HG02678 (cell line): Measurements from ENCODE around the gene ADAMTS6.
"Not testable (repeated sequence)": the region's sequence is repeated elsewhere in the genome, so short reads cannot be mapped to it uniquely, and the experiment has no call there.

Source experiments
- ATAC-seq: cut with Tn5 transposase; IDR thresholded peaks from one replicate; pipeline ENCODE4 v1.9.1; 2021; ENCODE audit warnings: mild to moderate bottlenecking, moderate library complexity; ENCODE audit not compliant: unreplicated experiment

Gene ADAMTS6

DNA sequence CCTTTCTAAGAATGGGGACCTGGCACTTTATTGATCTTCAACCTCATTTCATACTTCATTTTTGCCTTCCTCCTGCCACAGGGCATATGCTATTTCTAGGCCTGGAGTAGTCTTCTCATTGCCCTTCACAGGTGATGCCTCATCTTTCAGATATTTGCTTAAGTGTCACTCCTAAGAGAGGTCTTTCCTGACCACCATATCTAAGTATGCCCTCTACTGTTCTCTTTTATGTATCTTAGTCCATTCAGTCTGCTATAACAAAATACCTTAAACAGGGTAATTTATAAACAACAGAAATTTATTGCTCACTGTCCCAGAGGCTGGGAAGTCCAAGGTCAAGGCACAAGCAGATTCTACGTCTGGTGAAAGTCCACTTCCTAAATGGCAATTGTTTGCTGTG is 99.1 kb downstream of the ADAMTS6 start:
- no peak for ATAC-seq

DNA sequence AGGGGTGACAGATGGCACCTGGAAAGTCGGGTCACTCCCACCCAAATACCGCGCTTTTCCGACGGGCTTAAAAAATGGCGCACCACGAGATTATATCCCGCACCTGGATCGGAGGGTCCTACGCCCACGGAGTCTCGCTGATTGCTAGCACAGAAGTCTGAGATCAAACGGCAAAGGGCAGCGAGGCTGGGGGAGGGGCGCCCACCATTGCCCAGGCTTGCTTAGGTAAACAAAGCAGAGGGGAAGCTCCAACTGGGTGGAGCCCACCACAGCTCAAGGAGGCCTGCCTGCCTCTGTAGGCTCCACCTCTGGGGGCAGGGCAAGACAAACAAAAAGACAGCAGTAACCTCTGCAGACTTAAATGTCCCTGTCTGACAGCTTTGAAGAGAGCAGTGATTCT is 111.2 kb downstream of the ADAMTS6 start:
- not testable (repeated sequence) for ATAC-seq

DNA sequence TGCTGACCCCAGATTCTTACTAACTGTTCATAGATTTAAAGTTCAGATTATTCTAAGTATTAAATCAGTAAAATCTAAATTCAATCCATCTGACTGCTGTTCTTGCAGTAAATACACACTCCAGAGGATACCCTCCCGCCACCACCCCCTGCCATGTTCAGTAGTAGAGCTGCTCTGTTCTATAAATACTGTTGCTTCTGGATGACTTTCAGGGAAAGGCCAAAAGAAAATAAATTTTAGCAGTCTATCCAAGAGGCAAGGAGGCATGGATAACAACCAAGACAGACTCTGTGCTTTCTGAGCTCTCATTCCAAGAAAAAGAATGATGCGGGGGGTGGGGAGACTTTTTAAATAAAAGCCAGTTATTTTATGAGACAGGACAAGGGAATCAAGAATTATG is 115.1 kb downstream of the ADAMTS6 start:
- no peak for ATAC-seq

DNA sequence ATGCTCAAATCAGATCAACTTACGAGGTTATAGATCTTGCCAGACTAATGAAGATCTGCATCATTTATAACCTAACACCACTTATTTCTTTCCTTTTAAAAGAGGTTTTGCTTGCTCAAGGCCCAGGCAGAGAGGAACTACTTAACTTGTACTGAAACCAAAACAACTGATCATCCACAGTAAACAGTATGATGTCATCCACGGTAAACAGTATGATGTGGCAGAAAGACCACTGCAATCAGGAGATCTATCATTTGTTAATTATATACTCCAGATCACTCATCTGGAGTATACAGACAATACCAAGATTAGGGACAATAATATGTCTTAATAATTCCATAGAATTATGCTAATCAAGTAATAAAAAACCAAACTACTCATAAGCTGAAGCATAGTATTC is 116.8 kb downstream of the ADAMTS6 start:
- ATAC-seq, result no peak

DNA sequence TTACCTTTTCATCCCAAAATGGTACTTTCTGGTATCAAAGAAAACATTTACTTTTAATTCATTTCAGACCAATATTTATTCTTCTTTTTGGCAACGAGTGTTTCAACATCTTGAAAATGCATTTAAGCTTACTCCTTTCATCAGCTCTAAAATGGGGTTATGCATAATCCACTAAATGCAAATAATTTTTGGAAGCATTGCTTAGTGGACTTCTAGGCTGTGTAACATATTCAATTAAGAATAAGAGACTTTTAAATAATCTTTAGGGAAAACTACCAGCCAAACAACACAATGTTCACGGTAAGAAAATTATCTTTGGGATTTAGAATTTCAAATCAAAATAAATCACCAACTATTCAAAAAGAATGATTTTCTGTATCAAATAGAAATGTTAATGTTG is 118.2 kb downstream of the ADAMTS6 start:
- no peak for ATAC-seq

DNA sequence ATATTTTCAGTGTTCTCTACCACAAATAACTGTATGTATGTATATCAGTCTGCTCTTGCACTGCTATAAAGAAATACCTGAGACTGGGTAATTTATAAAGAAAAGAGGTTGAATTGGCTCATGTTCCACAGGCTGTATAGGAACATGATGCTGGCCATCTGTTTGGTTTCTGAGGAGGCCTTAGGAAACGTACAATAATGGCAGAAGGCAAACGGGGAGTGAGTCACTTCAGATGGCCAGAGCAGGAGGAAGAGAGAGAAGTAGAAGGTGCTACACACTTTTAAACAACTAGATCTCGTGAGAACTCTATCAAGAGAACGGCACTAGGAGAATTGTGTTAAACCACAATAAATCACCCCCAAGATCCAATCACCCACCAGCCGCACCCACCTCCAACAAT is 121.7 kb downstream of the ADAMTS6 start:
- no peak for ATAC-seq

DNA sequence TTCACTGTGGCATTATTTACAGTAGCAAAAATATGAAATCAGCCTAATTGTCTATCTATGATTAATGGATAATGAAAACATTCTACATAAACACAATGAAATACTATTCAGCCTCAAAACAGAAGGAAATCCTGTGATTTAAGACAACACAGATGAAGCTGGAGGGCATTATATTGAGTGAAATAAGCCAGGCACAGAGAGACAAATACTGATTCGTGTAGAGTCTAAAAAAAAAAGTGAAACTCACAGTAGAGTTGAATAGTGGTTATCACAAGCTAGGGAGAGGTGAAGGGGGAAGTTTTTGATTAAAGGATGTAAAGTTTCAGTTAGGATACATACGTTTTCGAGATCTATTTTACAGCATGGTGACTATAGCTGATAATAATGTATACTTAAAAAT is 122.2 kb downstream of the ADAMTS6 start:
- ATAC-seq, result no peak

DNA sequence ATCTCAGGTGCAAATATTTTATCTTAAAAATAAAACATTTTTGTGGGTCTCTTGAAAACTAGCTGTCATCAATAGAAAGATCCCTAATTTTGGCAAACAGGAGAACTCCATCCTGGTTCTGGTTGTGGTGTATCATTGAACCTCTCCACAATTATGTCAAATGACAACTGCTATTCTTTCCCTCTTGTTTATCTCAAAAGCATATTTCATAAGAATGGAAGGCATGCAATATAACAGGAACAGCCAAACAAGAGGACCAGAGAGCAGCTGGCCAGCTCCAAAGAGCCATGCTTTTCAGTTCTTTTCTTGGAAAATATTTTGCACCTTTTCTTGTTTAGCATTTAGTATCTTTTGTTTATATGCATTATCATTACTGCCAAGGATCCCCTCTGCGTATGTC is 125.4 kb downstream of the ADAMTS6 start:
- no peak for ATAC-seq

DNA sequence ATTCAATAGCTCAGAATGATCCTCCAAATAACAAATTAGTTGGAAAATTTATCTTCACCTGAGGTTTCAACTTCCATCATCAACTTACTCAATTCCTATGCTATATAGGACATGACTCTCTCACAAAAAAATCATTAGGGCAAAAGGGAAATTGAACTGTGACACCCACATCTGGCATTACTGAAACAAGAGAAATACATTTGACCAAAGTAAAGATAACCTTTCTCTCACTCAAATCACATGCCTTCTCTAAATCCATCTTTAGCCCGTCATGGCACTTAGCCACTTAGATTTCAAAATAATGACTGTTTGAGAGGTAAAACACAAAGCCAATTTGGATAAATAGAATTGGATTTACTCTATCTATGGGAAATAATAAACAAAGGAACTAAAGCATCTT is 126.4 kb downstream of the ADAMTS6 start:
- no peak for ATAC-seq

DNA sequence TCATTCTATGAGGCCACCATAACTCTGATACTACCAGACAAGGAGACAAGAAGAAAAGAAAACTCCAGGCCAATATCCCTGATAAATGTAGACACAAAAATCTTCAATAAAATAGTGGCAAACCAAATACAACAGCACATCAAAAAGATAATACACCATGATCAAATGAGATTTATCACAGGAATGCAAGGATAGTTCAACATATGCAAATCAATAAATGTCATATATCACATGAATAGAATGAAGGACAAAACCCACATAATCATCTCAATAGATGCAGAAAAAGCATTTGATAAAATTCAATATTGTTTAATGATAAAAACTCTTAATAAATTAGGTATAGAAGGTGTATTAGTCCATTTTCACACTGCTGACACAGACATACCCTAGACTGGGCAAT is 139.9 kb downstream of the ADAMTS6 start:
- ATAC-seq, result no peak

DNA sequence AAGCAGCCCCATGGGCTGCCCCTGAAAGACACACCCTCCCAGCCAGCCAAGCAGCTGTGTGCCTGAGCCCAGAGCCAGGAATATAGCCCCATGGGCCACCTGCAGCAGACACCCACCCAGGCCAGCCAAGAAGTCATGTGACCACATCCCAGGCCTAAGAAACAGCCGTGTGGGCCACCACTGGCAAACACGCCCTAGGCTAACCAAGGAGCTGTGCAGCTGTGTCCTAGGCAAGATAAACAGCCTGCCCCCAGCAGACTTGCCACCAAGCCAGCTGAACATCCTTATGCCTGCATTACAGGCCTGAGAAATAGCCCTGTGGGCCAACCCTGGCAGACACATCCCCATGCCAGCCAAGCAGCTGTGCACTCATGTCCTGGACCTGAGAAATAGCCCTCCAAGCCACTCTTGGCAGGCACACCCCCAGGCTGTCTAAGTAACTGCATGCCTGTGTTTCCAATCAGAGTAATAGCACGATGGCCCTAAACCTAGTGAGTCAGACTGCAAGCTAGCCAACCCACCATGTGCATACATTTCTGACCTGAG is 143.0 kb downstream of the ADAMTS6 start:
- no peak for ATAC-seq

DNA sequence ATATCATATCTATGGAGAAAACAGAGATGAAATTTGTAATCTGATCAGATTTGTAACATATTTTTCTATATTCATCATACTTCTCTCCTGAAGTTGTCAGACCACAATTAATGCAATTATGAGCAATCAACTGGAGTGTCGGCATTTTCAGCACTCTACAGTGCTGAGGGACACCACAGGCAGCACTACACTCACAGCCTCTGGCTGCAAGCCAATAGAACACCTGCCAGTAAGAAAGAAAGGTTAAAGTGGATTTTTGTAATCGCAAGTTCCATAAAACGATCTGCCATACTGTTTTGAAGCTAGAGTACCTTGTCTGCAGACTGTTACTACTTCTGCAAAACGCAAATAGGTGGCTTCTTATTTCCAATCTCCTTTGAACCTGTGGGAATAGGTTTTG is 147.6 kb downstream of the ADAMTS6 start:
- no peak for ATAC-seq

DNA sequence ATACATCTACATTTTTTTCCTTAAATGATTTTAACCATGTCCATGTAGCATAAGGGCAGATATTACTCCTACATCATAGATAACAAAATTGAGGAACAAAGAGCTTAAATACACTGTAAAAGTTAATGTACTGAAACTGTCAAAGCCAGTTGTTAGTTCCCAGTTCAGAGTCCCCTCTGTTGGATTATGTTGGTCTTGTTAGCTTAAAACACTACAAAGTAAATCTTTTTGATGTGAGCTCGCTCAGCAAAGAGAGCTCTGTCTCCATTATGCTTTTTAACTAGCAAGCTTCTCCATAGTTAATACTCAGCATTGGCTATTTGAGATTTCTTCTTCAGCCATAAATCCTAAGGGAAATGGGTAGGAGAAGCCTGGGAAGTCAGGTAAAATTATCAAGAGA is 149.1 kb downstream of the ADAMTS6 start:
- ATAC-seq, result no peak

DNA sequence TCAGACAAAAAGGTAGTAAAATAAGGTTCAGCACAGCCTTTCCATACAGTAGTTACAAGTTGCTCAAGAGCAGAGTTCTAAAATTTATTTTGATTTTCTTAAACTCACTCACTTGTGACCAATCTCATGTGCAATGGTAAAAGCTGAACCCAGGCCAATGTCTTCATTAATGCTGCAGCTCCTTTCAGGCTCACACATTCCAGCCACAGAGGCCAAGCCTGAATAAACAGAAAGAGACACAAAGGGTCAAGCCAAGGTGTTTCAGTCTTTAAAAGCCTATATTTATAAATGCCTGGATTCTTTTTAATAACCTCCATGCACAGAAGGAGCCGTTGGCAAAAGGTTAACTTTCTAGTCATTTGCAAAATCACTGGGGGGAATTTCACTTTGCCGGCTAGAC is 152.5 kb downstream of the ADAMTS6 start:
- no peak for ATAC-seq

DNA sequence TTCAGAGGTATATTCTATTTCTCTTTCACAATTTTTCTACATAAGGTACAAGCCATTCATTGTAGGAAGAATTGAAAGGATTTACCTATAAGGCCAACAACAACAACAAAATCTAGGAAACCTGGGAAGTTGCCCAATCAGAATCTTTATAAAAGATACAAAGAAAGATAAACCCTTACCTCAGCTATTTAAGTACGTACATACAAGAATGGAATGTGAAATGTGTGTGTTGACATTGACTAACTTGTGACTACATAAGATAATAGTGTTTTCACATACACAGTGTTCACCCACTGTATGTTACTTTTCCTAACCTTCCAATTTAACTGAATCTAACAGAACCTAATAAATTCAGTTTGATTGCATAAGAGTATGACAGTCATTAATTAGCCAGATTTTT is 154.1 kb downstream of the ADAMTS6 start:
- ATAC-seq, result no peak

DNA sequence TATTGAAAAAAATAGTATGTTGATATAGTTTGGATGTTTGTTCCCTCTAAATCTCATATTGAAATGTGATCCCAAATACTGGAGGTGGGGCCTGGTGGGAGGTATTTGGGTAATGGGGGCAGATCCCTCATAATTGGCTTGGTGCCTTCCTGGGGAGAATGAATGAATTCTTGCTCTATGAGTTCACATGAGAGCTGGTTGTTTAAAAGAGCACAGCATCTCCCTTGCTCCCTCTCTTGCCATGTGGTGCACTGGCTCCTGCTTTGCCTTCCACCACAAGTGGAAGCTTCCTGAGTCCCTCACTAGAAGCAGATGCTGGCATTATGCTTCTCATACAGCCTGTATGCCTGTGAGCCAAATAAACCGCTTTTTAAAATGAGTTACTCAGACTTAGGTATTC is 154.8 kb downstream of the ADAMTS6 start:
- no peak for ATAC-seq

DNA sequence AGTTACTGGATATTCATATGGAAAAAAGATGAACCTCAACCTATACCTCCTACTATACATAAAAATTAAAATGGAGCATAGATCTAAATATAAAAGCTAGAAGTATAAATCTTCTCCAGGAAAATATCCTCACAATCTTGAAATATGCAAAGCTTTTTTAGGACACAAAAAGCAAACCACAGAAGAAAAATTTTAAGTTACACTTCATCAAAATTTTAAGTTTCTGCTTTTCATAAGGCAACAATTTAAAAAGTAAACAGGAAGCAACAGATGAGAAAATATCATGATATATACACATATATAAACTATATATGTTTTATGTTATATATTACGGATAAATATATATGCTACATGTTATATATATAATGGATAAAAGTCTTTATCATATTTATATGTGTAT is 157.5 kb downstream of the ADAMTS6 start:
- no peak for ATAC-seq

DNA sequence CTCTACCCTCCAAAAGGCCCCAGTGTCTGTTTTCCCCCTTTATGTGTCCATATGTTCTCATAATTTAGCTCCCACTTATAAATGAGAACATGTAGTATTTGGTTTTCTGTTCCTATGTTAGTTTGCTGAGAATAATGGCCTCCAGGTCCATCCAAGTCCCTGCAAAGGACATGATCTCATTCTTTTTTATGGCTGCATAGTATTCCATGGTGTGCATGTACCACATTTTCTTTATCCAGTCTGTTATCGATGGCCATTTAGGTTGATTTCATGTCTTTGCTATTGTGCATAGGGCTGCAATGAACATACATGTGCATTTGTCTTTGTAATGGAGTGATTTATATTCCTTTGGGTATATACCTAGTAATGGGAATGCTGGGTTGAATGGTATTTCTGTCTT is 161.0 kb downstream of the ADAMTS6 start:
- not testable (repeated sequence) for ATAC-seq

DNA sequence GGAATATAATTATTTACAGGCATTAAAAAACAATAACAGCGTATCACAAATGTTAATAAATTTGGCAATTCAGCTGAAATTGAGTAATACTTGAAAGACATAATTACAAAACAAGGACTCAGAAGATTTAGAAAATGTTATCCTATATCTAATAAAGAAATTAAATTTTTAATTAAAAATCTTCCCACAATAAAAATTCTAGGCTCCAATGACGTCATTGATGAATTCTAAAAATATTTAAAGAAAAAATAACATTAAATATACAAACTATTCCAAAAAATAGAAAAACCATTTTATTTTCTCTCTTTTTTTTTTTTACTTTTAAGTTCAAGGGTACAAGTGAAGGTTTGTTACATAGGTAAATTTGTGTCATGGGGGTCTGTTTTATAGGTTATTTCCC is 161.5 kb downstream of the ADAMTS6 start:
- ATAC-seq, result no peak

DNA sequence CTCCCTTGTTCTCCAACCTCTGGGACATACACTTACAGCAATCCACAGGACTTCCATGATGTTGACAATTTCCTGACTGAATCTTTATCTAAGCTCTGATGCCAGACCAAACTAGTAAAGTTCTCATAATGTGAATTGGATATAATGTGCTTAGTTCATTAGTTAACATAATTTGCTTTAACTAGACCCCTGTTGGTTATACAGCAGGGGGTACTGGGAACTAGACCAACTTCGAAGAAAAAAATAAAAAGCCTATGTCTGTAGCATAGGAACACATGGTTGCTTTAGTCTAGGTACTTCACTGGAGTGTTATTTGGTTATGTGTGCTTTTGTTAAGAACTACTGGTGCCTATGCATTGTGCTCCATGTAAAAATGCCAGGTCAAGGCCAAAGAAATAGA is 173.8 kb downstream of the ADAMTS6 start:
- ATAC-seq, result no peak

DNA sequence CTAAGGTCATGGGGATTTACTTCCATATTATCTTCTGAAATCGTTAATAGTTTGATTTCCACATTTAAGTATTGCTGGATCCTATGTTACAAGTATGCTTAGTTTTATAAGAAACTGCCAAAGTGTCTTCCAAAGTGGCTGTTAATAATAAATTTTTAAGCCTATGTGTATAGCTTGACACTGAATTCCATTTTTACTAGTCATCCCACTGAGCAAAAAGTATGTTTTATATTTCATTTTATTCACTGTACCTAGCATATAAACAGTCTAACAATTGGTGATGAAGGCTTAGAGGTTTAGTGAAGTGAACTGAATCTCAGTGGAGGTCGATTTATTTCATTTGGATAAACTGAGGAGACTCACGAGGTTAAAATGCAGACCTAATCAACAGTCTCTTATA is 174.6 kb downstream of the ADAMTS6 start:
- no peak for ATAC-seq

DNA sequence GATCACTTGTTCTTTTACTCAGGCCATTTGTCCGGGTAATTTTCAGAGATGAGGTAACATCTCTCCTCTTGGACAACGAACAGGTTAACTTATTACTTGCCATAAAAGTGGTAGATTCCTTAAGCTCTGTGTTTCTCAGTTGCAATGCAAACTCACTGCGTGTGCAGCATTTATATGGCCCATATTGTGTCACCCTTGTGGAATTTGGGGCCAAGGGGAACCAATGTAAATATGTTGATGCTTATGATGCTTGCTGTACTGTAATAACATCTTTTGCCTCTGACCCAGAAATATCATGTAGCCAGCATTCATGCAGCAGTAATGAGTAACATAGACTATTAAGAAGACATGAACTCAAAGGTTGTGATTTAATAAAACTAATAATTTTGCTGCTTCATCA is 175.8 kb downstream of the ADAMTS6 start:
- ATAC-seq, result no peak

DNA sequence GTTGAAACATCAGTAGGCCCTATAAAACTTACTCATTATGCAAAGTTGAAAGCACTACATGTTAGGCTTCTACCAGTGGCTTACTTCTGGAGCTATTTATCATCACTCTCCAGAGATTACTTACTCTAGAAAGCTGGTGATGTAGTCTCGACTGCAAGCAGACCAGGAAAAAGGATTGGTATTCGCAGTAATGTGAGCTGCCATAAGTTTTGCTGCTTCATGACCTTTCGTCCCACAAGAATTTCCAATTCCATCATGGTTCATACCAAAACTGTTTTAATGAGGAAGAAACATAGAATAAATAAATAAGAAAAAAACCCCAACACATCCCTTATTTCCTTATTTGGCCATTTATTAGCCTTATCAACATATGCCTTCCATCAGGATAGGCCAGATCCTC is 181.9 kb downstream of the ADAMTS6 start:
- ATAC-seq, result no peak

DNA sequence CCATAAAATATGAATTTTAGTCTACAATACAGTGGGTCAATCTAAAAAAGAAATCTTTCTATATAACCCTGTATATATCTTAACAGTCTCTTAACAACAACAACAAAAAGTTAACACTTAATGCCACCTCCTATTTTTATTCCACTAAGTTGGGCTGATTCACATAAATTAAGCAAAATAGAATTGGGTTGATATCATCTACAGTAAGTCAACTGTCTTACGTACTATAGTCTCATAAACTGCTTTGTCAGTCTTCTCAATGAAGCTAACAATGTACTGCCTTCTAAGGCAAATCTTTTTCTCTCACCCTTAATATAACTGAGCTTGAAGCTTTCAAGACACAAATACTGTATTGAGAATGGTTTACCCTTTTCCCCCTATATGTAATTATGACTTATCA is 185.7 kb downstream of the ADAMTS6 start:
- no peak for ATAC-seq
